WTC11 (cell line): ENCODE data around the gene TMEM115. TPM values are rescaled to one million over a fixed set of nuclear protein-coding genes. Genes with fewer than 3 reads are reported as not detected.
A peak's percentile ranks its signal among the peaks of the same experiment; 100 is the strongest.

Experiments used
- ATAC-seq: fragments of 200-7000 bp; cut with Tn5 transposase; 2 replicates; pipeline ENCODE4 v1.10.0; 2021; ENCODE audit warnings: mild to moderate bottlenecking, moderate library complexity
- CTCF ChIA-PET: fragments of 300-600 bp; sonication (Branson Sonifier 250); formaldehyde crosslinking; loops from one replicate; lab custom pipeline; 2021; ENCODE audit warnings: antibody characterized with exemption; lab: Charles Lee
- POLR2A ChIA-PET: fragments of 350-600 bp; sonication (Branson Sonifier 250); formaldehyde crosslinking; loops from one replicate; lab custom pipeline; 2021; ENCODE audit warnings: antibody characterized with exemption; lab: Charles Lee
- DNase-seq: peaks from one replicate; pipeline ENCODE4 v3.0.0; 2021; ENCODE audit warnings: low spot score
- H3K27ac Mint-ChIP-seq: 2 replicates; pipeline ENCODE4 v1.8.0; 2021; ENCODE audit warnings: mixed read lengths
- H3K27me3 Mint-ChIP-seq: 2 replicates; pipeline ENCODE4 v1.8.0; 2021; ENCODE audit warnings: low read depth, mild to moderate bottlenecking, moderate library complexity, mixed read lengths
- H3K36me3 Mint-ChIP-seq: 2 replicates; pipeline ENCODE4 v1.8.0; 2021; ENCODE audit warnings: mixed read lengths
- H3K4me1 Mint-ChIP-seq: 2 replicates; pipeline ENCODE4 v1.8.0; 2022; ENCODE audit warnings: mixed read lengths
- H3K4me3 Mint-ChIP-seq: 2 replicates; pipeline ENCODE4 v1.8.0; 2021; ENCODE audit warnings: mild to moderate bottlenecking, moderate library complexity, mixed read lengths
- H3K9me3 Mint-ChIP-seq: 2 replicates; pipeline ENCODE4 v1.8.0; 2021; ENCODE audit warnings: mixed read lengths
- EMX1 ChIP-seq: fragments of 250-450 bp; sonication (Bioruptor Pico); IDR thresholded peaks from 2 replicates; pipeline ENCODE4 v1.8.0; 2021; ENCODE audit warnings: mild to moderate bottlenecking
- ESRRA ChIP-seq: sonication (generic); formaldehyde crosslinking; IDR thresholded peaks from 2 replicates; pipeline ENCODE4 v1.8.1; 2022; ENCODE audit warnings: mild to moderate bottlenecking, missing genetic modification reagents, borderline replicate concordance
- GABPB1 ChIP-seq: sonication (generic); formaldehyde crosslinking; IDR thresholded peaks from 2 replicates; pipeline ENCODE4 v1.8.1; 2023; ENCODE audit warnings: mild to moderate bottlenecking, missing genetic modification reagents
- IRF2 ChIP-seq: sonication (generic); formaldehyde crosslinking; IDR thresholded peaks from 2 replicates; pipeline ENCODE4 v1.8.0; 2022; ENCODE audit warnings: low read depth, missing genetic modification reagents, borderline replicate concordance
- JAZF1 ChIP-seq: fragments of 250-450 bp; sonication (Bioruptor Pico); IDR thresholded peaks from 2 replicates; pipeline ENCODE4 v1.9.0; 2021; ENCODE audit warnings: moderate library complexity, mild to moderate bottlenecking, inconsistent platforms
- NFATC4 ChIP-seq: fragments of 250-450 bp; sonication (Bioruptor Pico); IDR thresholded peaks from 2 replicates; pipeline ENCODE4 v1.9.0; 2021; ENCODE audit warnings: mild to moderate bottlenecking
- PRRX2 ChIP-seq: fragments of 250-450 bp; sonication (Bioruptor Pico); IDR thresholded peaks from 2 replicates; pipeline ENCODE4 v1.8.0; 2021; ENCODE audit warnings: mild to moderate bottlenecking
- RELA ChIP-seq: sonication (generic); formaldehyde crosslinking; IDR thresholded peaks from 2 replicates; pipeline ENCODE4 v1.8.1; 2022; ENCODE audit warnings: missing genetic modification reagents, mild to moderate bottlenecking, borderline replicate concordance
- SOX15 ChIP-seq: fragments of 250-450 bp; sonication (Bioruptor Pico); IDR thresholded peaks from 2 replicates; pipeline ENCODE4 v1.9.0; 2021; ENCODE audit warnings: mild to moderate bottlenecking
- ZNF317 ChIP-seq: sonication (generic); formaldehyde crosslinking; IDR thresholded peaks from 2 replicates; pipeline ENCODE4 v1.8.1; 2023; ENCODE audit warnings: low read depth, mild to moderate bottlenecking, moderate library complexity, missing genetic modification reagents, borderline replicate concordance
- ZNF423 ChIP-seq: fragments of 250-450 bp; sonication (Bioruptor Pico); IDR thresholded peaks from 2 replicates; pipeline ENCODE4 v2.1.2; 2022; ENCODE audit warnings: mild to moderate bottlenecking, moderate library complexity
- total RNA-seq: library from RNA; stranded (reverse); gene quantifications from 3 replicates; pipeline ENCODE4 v1.2.3, GENCODE V29; 2021
- TF ChIP-seq, protein P1 (sequence below): fragments of 250-450 bp; sonication (Bioruptor Pico); IDR thresholded peaks from 2 replicates; pipeline ENCODE4 v1.8.0; 2021; ENCODE audit warnings: mild to moderate bottlenecking
- TF ChIP-seq, protein P2 (sequence below): sonication (generic); formaldehyde crosslinking; IDR thresholded peaks from 2 replicates; pipeline ENCODE4 v1.8.0; 2023; ENCODE audit warnings: mild to moderate bottlenecking, missing genetic modification reagents
- TF ChIP-seq, protein P3 (sequence below): fragments of 250-450 bp; sonication (Bioruptor Pico); IDR thresholded peaks from 2 replicates; pipeline ENCODE4 v1.9.0; 2021; ENCODE audit warnings: mild to moderate bottlenecking, borderline replicate concordance
- TF ChIP-seq, protein P4 (sequence below): sonication (generic); formaldehyde crosslinking; IDR thresholded peaks from 2 replicates; pipeline ENCODE4 v1.8.1; 2022; ENCODE audit warnings: low read depth, mild to moderate bottlenecking, moderate library complexity, missing genetic modification reagents, borderline replicate concordance

TMEM115 gene
- total RNA-seq, 1 experiment from 2014 or later: 30.0 TPM

DNA sequence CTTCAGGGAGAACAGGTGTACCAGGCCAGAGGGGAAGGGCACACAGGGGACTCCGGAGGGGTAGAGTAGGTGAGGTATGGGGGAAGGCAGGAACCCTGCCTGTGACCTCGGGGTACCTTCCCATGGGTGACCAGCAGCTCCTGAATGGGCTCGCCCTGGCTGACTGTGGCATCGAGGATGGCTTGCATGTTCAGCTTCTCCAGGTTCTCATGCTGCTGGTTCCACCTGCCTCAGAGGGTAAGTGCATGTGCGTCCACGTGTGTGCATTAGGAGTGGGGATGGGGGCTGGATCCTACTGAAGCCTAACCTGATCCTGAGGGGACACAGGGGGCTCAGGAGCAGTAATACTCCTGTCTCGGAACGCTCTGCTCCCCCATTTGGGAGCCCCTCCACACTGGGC, 14.3 kb downstream of the TMEM115 start (continued):
- no peak for TF ChIP-seq SOX15 (CRISPR knock-in tag)

DNA sequence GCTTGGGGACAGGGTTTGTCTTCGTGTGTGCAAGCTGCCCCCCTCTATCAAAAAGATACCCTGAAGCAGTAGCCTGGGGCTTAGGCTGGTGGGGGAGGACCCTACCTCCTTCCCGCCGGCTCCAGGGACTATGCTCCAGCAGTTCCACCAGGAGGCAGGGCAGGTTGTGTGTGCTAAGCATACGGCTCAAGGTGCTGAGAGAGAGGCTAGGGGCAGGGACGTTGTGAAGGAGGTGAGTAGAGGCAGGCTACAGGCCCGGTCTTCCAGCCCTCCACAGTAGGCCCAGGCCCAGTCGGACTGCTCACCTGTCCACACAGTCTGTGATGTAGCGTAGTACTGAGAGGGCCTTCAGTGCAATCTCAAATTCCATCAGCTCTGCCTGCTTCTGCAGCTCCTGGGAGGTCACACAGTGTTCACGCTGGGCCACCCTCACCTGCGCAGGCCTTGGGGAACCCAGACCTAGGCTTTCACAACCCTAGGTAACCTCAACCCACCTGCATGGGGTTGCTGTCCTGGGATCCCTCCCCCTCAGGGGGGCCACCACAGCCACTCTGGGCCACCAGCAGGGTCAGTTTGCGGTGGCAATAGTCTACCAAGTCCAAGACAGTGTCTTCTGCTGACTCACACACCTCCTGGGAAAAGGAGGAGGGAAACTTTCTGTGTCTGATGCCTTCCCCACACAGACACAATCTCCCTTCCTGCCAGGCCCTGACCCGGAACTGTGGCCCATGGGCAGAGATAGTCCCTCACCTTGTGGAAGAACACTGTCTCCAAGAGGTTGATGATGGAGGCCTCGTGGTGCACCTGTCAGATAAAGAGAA, 16.3 kb downstream of the TMEM115 start:
- Mint-ChIP-seq H3K4me1 (peaks cover 24% of the 10 kb centered on the region), H3K27me3 (peaks cover 86% of the 10 kb centered on the region), H3K27ac (no peak overlapping the region), H3K4me3 (no peak overlapping the region), H3K36me3 (0 out of 2 replicates have a peak, but pooled peaks cover 3% of the 10 kb centered on the region), H3K9me3 (no peaks in the 10 kb centered on the region)
- peak; percentile 58 for DNase-seq
- ATAC-seq: peak; percentile 57
- ChIA-PET CTCF (interaction anchor here (1.6 kb wide), 1 partner anchor 207 kb away, joined by 6 read pairs; no protein-coding TSS in a partner anchor), POLR2A (no interaction called here)
- TF ChIP-seq PRRX2 (CRISPR knock-in tag): no peak
- no peak for TF ChIP-seq IRF2 (CRISPR knock-in tag)
- no peak for TF ChIP-seq ZNF423 (CRISPR knock-in tag)
- no peak for TF ChIP-seq NFATC4
- TF ChIP-seq, protein P1, sequence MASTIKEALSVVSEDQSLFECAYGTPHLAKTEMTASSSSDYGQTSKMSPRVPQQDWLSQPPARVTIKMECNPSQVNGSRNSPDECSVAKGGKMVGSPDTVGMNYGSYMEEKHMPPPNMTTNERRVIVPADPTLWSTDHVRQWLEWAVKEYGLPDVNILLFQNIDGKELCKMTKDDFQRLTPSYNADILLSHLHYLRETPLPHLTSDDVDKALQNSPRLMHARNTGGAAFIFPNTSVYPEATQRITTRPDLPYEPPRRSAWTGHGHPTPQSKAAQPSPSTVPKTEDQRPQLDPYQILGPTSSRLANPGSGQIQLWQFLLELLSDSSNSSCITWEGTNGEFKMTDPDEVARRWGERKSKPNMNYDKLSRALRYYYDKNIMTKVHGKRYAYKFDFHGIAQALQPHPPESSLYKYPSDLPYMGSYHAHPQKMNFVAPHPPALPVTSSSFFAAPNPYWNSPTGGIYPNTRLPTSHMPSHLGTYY (CRISPR knock-in tag): no peak
- no peak for TF ChIP-seq ESRRA
- no peak for TF ChIP-seq JAZF1 (CRISPR knock-in tag)
- TF ChIP-seq, protein P2, sequence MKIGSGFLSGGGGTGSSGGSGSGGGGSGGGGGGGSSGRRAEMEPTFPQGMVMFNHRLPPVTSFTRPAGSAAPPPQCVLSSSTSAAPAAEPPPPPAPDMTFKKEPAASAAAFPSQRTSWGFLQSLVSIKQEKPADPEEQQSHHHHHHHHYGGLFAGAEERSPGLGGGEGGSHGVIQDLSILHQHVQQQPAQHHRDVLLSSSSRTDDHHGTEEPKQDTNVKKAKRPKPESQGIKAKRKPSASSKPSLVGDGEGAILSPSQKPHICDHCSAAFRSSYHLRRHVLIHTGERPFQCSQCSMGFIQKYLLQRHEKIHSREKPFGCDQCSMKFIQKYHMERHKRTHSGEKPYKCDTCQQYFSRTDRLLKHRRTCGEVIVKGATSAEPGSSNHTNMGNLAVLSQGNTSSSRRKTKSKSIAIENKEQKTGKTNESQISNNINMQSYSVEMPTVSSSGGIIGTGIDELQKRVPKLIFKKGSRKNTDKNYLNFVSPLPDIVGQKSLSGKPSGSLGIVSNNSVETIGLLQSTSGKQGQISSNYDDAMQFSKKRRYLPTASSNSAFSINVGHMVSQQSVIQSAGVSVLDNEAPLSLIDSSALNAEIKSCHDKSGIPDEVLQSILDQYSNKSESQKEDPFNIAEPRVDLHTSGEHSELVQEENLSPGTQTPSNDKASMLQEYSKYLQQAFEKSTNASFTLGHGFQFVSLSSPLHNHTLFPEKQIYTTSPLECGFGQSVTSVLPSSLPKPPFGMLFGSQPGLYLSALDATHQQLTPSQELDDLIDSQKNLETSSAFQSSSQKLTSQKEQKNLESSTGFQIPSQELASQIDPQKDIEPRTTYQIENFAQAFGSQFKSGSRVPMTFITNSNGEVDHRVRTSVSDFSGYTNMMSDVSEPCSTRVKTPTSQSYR (CRISPR knock-in tag): no peak
- TF ChIP-seq, protein P3, sequence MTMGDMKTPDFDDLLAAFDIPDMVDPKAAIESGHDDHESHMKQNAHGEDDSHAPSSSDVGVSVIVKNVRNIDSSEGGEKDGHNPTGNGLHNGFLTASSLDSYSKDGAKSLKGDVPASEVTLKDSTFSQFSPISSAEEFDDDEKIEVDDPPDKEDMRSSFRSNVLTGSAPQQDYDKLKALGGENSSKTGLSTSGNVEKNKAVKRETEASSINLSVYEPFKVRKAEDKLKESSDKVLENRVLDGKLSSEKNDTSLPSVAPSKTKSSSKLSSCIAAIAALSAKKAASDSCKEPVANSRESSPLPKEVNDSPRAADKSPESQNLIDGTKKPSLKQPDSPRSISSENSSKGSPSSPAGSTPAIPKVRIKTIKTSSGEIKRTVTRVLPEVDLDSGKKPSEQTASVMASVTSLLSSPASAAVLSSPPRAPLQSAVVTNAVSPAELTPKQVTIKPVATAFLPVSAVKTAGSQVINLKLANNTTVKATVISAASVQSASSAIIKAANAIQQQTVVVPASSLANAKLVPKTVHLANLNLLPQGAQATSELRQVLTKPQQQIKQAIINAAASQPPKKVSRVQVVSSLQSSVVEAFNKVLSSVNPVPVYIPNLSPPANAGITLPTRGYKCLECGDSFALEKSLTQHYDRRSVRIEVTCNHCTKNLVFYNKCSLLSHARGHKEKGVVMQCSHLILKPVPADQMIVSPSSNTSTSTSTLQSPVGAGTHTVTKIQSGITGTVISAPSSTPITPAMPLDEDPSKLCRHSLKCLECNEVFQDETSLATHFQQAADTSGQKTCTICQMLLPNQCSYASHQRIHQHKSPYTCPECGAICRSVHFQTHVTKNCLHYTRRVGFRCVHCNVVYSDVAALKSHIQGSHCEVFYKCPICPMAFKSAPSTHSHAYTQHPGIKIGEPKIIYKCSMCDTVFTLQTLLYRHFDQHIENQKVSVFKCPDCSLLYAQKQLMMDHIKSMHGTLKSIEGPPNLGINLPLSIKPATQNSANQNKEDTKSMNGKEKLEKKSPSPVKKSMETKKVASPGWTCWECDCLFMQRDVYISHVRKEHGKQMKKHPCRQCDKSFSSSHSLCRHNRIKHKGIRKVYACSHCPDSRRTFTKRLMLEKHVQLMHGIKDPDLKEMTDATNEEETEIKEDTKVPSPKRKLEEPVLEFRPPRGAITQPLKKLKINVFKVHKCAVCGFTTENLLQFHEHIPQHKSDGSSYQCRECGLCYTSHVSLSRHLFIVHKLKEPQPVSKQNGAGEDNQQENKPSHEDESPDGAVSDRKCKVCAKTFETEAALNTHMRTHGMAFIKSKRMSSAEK (CRISPR knock-in tag): no peak
- TF ChIP-seq GABPB1 (CRISPR knock-in tag): no peak
- TF ChIP-seq RELA (CRISPR knock-in tag): no peak
- no peak for TF ChIP-seq ZNF317
- TF ChIP-seq, protein P4, sequence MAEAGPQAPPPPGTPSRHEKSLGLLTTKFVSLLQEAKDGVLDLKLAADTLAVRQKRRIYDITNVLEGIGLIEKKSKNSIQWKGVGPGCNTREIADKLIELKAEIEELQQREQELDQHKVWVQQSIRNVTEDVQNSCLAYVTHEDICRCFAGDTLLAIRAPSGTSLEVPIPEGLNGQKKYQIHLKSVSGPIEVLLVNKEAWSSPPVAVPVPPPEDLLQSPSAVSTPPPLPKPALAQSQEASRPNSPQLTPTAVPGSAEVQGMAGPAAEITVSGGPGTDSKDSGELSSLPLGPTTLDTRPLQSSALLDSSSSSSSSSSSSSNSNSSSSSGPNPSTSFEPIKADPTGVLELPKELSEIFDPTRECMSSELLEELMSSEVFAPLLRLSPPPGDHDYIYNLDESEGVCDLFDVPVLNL (CRISPR knock-in tag): no peak
- TF ChIP-seq EMX1 (CRISPR knock-in tag): no peak
